Measurements from ENCODE around the gene ARHGAP40.
A peak's percentile ranks its signal among the peaks of the same experiment; 100 is the strongest.

The ARHGAP40 gene

DNA sequence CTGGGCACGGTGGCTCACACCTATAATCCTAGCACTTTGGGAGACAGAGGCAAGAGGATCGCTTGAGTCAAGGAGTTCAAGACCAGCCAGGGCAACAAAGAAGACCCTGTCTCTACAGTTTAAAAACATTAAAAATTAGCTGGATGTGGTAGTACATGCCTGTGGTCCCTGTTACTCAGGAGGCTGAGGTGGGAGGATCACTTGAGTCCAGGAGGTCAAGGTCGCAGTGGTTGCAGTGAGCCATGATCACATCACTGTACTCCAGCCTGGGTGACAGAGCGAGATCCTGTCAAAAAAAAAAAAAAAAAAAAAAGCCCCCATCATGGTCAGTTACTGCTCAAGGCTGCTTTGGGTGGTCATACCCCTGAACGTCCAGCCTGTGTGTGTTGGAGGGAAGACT is 55.8 kb downstream of the ARHGAP40 start:
- DNase-seq = no peak

GRCh38 chr20:38658879-38659596 is 57.4 kb downstream of the ARHGAP40 start:
- DNase-seq = peak in 1 of 4 experiments; percentile 6

- no peak for DNase-seq
Observed at GRCh38 chr20:38659597-38659880, 57.9 kb downstream of the ARHGAP40 start.

- DNase-seq = no peak
Observed at GRCh38 chr20:38660429-38660828, 58.8 kb downstream of the ARHGAP40 start.

DNA sequence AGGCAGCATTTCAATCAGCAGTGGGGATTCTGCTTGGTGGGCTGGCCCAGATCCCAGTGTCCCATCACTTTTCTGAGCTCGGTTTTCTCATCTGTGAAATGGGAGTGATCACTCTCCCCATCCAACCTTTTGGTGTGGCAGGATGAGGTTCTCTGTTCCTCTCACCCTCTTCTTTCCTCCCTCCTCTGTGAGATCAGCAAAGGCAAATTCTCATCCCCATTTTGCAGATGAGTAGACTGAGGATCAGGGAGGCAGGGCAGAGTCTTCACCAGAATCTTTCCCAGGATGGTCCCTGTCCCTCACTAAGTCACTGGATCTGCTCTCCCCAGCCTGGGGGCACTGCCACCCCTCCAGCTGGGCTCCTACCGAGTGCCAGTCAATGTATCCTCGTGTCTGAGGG is 62.1 kb downstream of the ARHGAP40 start:
- DNase-seq = no peak

DNA sequence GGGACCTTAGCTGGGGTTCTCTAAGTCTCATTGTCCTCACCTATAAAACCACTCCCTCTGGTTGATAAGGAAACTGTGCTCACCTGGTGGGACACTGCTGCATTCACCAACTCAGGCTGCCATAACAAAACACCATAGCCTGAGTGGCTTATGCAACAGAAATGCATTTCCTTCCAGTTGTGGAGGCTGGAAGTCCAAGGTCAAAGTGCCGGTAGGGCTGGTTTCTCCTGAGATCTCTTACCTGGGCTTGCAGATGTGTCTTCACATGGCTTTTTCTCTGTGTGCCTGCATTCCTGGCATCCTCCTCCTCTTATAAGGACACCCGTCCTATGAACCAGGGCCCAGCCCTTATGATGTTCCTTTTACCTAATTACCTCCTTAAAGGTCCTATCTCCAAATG is 62.7 kb downstream of the ARHGAP40 start:
- no peak for DNase-seq

GRCh38 chr20:38665094-38665493 is 63.5 kb downstream of the ARHGAP40 start:
- no peak for DNase-seq

DNA sequence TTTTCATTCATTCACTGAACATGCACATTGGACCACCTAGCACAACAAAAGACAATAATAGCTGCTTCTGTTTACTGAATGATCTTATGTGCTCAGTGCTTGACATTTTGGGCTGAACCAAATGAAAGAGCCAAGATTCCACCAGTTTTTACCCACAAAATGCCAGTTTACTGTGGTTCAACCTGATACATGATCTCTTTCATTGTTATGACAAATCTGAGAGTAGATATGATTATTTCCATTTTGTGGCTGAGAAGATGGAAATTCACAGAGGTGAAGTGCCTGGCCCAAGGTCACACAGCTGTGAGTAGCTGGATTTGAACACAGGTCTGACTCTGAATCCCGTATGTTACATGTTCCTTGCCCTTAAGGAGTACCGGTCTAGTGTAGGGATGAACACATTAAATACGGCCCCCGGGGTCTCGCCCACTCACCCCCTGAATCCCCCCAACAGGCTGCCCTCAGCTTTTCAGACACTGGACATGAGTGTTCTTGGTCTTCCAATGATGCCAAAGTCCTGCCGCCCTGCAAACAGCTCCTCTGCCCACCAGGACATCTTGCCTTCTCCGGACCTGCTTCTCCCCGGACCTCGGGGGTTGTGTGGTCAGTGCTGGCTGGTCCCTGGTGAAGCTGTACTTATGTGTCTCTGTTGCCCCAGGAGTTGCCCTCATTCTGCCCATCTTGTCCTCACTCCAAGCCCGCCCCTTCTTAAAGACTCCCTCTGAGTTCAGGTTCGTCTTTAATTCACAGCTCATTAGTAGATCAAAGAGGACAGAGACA is 64.1 kb downstream of the ARHGAP40 start:
- no peak for DNase-seq

GRCh38 chr20:38667417-38667956 is 65.9 kb downstream of the ARHGAP40 start:
- DNase-seq = no peak

- DNase-seq = no peak
Observed at GRCh38 chr20:38669688-38670087, 68.1 kb downstream of the ARHGAP40 start.

DNA sequence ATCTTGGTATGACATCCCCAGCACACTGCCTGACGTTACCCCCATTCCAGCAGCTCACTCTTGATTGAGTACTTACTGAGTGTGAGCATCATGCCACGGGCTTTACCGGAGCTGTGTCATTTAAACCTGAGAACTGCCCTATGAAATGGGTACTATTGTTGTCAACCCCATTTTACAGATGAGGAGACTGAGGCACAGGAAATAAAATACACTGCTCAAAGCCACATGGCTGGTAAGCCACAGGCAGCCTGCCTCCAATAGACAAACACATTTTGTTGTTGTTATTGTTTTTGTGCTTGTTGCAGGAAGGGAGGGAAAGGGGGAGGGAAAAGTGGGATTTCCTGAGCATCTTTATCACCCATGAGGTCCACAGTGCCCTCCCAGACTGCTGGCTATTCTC is 69.2 kb downstream of the ARHGAP40 start:
- DNase-seq = no peak

DNA sequence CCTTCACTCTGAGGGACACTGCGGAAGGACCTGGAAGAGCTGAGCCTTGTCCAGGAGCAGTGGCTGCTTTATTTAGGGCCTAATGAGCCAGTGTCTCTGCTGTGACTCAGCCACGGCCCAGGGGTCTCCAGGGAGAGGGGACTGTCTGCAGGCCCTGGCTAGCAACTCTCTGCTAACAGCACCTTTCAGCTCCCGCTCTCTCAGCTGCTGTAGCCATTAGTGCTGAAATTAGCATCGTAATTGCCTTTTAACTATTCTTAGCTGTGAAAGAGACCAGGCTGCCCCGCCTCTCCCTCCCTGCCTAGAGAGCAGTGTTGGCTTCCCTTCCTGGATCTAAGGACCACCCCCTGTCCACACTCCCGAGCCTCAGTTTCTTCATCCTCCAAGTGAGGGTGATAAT is 69.6 kb downstream of the ARHGAP40 start:
- DNase-seq = no peak

DNA sequence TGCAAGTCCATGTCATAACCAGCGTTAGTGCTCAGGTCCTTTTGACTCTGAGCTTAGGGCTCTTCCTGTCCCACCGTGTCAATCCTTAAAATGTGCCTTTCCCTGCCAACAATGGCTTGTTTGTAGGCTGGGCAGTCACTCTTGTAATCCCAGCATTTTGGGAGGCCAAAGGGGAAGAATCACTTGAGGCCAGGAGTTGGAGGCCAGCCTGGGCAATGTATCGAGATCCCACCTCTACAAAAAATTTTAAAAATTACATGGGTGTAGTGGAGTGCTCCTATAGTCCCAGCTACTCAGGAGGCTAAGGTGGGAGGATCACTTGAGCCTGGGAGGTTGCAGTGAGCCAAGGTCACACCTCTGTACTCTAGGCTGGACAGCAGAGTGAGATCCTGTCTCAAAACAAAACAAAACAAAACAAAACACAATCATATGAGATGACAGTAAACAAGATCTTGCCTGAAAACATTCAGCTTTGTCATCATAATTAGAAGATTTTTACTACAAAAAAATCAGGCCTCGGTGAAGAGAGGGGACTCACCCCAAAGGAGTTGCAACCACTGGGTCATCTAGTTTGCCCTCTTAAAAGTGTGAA is 70.2 kb downstream of the ARHGAP40 start:
- DNase-seq = no peak

- DNase-seq = no peak
Observed at GRCh38 chr20:38672504-38672903, 70.9 kb downstream of the ARHGAP40 start.

DNA sequence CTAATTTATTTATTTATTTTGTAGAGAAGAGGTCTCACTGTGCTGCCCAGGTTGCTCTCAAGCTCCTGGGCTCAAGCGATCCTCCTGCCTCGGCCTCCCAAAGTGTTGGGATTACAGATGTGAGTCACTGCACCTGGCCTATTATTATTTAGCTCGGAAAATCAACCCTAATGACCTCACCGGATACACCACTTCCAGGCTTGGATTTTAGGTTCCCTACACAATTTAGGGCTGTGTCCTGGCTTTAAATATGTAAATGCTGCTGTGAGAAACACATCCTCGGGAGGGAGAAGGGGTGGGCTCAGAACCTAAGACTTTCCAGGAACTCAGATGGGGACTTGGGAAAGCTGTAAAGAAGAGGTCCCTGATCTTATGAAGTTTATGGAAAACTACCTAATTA is 71.7 kb downstream of the ARHGAP40 start:
- no peak for DNase-seq

DNA sequence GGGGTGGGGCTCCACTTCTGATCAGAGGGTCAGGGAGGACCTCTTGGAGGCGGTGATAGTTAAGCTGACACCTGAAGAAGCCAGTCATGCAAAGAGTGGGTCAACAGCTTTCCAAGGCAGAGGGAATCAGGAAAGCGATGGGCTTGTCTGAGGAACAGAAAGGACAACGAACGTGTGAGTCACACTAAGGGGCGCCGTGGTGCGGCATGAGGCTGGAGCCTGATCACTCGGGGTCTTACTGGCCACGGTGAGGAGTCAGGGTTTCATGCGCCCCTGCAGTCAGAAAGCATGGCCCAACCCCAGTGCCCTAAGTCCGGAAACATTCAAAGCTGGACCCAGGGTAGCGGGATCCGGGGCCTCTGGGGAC is 72.1 kb downstream of the ARHGAP40 start:
- DNase-seq = no peak

GRCh38 chr20:38674092-38674764 is 72.6 kb downstream of the ARHGAP40 start:
- peak in 2 of 4 experiments; percentile 14 to 43 for DNase-seq

DNA sequence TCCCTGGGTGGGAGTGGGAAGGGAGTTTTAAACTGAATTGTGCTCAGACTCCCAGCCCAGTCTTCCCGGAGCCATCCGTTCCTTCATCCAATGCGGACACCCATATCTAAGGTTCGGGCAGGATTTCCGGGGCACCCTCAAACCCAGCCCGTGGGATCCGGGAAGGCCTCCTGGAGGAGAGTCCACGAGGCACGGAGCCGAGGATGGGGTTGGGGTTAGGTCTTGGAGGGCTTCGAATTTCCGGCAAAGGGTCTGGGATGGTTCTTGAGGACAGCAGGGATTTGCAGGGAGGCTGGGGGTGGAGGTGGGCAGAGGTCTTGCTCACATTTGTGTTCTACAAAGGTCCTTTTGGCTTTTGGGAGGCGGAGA is 73.1 kb downstream of the ARHGAP40 start:
- DNase-seq = no peak

GRCh38 chr20:38676576-38676975 is 75.0 kb downstream of the ARHGAP40 start:
- DNase-seq = no peak

DNA sequence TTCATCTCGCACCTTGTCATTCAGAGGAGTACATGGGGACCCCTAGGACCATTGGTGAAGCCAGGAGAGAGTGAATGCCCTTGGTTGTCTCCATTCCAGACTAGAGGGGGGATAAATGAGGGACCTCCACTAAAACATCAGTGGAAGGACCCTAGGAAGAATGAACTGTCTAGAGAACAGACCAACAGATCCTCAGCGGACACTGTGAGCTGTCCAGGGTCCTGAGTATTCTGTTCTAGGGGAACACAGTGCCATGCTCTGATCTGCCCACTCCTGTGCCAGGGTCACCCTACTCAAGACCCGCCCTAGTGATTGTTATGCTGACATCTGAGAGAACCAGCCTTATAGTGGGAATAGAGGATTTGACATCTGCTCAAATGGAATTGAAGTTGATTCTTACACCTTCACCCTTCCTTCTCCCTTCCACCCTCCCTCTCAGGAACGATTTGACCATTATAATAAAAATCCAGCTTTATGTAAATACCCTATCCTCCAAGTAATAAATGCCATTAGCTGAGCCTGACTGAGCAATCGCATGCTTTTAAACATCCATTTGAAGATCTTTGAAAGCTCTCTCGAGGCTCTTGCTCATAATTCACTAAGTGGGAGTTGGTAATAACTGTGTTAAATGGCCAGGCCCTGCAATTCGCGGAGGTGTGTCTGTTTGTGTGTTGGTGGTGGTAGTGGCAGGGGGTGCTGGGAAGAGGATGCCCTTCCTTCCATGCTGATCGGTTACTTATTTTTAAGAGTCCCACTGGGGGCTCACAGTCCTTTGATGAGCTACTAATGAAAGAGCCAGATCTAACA is 79.1 kb downstream of the ARHGAP40 start:
- no peak for DNase-seq

GRCh38 chr20:38685271-38685670 is 83.7 kb downstream of the ARHGAP40 start:
- no peak for DNase-seq

GRCh38 chr20:38685853-38686473 is 84.4 kb downstream of the ARHGAP40 start:
- DNase-seq = peak in 1 of 4 experiments; percentile 2
